ENCODE data around the gene CPOX.

The CPOX gene

GRCh38 chr3:98573181-98573728, 20.2 kb downstream of the CPOX start:
- DNase-seq (ENCODE audit: extremely low read depth, low read depth), result no peak
- no peak overlapping the region for H3K4me3 ChIP-seq (replicated peaks; ENCODE audit: low read depth, low read length)

GRCh38 chr3:98568402-98568801, 25.0 kb downstream of the CPOX start:
- H3K4me3 ChIP-seq (replicated peaks; ENCODE audit: low read depth, low read length), result no peak overlapping the region
- no peak for TF ChIP-seq CTCF (IDR thresholded peaks at IDR 0.05; ENCODE audit: low read depth, low read length, missing control alignments)
- no peak for DNase-seq (ENCODE audit: extremely low read depth, low read depth)

More at GRCh38 chr3:98573181-98573728, 20.2 kb downstream of the CPOX start:
- TF ChIP-seq CTCF (IDR thresholded peaks at IDR 0.05; ENCODE audit: low read depth, low read length, missing control alignments), result peak; percentile 28

GRCh38 chr3:98567666-98568270, 25.6 kb downstream of the CPOX start:
- no peak for DNase-seq (ENCODE audit: extremely low read depth, low read depth)
- TF ChIP-seq CTCF (IDR thresholded peaks at IDR 0.05; ENCODE audit: low read depth, low read length, missing control alignments), result no peak
- no peak overlapping the region for H3K4me3 ChIP-seq (replicated peaks; ENCODE audit: low read depth, low read length)

GRCh38 chr3:98565843-98566242, 27.6 kb downstream of the CPOX start:
- TF ChIP-seq CTCF (IDR thresholded peaks at IDR 0.05; ENCODE audit: low read depth, low read length, missing control alignments), result no peak
- DNase-seq (ENCODE audit: extremely low read depth, low read depth), result no peak
- no peak overlapping the region for H3K4me3 ChIP-seq (replicated peaks; ENCODE audit: low read depth, low read length)

GRCh38 chr3:98565237-98565643, 28.2 kb downstream of the CPOX start:
- H3K4me3 ChIP-seq (replicated peaks; ENCODE audit: low read depth, low read length), result no peak overlapping the region
- TF ChIP-seq CTCF (IDR thresholded peaks at IDR 0.05; ENCODE audit: low read depth, low read length, missing control alignments), result no peak
- peak; percentile 29 for DNase-seq (ENCODE audit: extremely low read depth, low read depth)

- DNase-seq (ENCODE audit: extremely low read depth, low read depth), result no peak
- no peak overlapping the region for H3K4me3 ChIP-seq (replicated peaks; ENCODE audit: low read depth, low read length)
- no peak for TF ChIP-seq CTCF (IDR thresholded peaks at IDR 0.05; ENCODE audit: low read depth, low read length, missing control alignments)
Observed at GRCh38 chr3:98564282-98565005, 29.0 kb downstream of the CPOX start.

Measured in HFF-Myc (cell line).